Activated CD4-positive, alpha-beta T cell treated with anti-CD3 and anti-CD28 coated beads, Interleukin-2, amount 10 ng/mL, durations not matched to agents 7 days and 5 days (primary cell): ENCODE measurements around the gene MFAP4. TPM values are rescaled to one million over a fixed set of nuclear protein-coding genes. Genes with fewer than 3 reads are reported as not detected.
"Not testable (repeated sequence)": the region's sequence is repeated elsewhere in the genome, so short reads cannot be mapped to it uniquely, and the experiment has no call there.

ENCODE experiments used
- CTCF ChIA-PET: fragments of 350-600 bp; sonication (Branson Sonifier 250); formaldehyde crosslinking; loops from one replicate; lab custom pipeline; 2021; ENCODE audit warnings: antibody characterized with exemption; lab: Charles Lee
- POLR2A ChIA-PET: fragments of 350-600 bp; sonication (Branson Sonifier 250); formaldehyde crosslinking; loops from one replicate; lab custom pipeline; 2021; ENCODE audit warnings: antibody characterized with exemption; lab: Charles Lee
- DNase-seq: peaks from one replicate; pipeline ENCODE4 v3.0.0-alpha.2; 2020
- H3K27ac Mint-ChIP-seq: one replicate; pipeline ENCODE4 v1.8.0; 2021; ENCODE audit warnings: mild to moderate bottlenecking, moderate library complexity, mixed read lengths
- H3K27me3 Mint-ChIP-seq: one replicate; pipeline ENCODE4 v1.8.0; 2021; ENCODE audit warnings: mixed read lengths
- H3K36me3 Mint-ChIP-seq: one replicate; pipeline ENCODE4 v1.8.0; 2021; ENCODE audit warnings: low read depth, mixed read lengths
- H3K4me1 Mint-ChIP-seq: one replicate; pipeline ENCODE4 v1.8.0; 2021; ENCODE audit warnings: mixed read lengths
- H3K4me3 Mint-ChIP-seq: one replicate; pipeline ENCODE4 v1.8.0; 2021; ENCODE audit warnings: mild to moderate bottlenecking, moderate library complexity, mixed read lengths
- H3K9me3 Mint-ChIP-seq: one replicate; pipeline ENCODE4 v1.8.0; 2021; ENCODE audit warnings: mixed read lengths
- total RNA-seq, 2 experiments: library from RNA; stranded (reverse); gene quantifications; one replicate each; pipeline ENCODE4 v1.2.3, GENCODE V29; 2021

MFAP4 gene
- total RNA-seq, 2 experiments from 2014 or later: not detected

DNA sequence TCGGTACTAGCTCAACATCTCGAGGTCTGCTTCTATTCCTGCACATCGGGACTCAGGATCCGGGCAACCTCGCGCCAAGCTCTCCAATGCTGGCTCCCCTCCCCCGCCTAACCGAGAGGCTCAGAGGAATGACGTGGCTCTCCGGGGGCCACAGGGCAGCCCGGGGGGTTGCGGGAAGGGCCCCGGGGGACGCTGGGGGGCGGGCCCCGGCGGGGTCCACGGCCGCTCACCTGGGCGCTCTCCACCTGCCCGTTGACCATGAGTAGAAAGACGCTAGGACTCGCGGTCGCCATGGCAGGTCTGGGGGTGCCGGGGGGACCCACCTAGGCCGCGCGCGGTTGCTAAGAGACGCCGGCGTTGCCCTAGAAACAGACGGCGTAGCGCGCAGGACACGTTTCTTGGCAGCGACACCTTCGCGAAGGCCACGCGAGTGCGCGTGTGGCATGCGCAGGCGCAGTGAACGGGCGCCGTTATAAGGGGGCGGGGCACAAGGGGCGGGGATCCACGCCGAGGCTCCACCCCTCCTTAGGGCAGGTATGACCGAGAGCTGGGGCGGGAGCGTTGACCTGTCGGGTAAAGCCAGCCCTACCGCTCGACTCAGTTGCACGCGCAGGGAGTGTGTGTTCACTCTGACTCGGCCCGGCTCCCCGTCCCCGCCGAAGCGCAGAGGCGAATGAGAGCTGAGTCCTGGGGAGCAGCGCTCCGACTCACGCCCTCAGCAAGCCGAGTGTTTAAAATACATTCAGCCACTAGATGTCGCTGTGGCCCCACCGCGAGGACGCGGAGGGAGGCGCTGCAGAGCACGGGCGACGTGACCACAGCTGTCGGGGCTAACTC is 24.5 kb downstream of the MFAP4 start, which contains the start of gene B9D1:
Gene B9D1 (minus strand): TSS at position 447 of the 837 bp plus-strand sequence. CDS start 154 bp downstream, at position 293.
- H3K27me3 Mint-ChIP-seq: peaks cover 12% of the 10 kb centered on the region
- ChIA-PET CTCF (interaction anchor here (0.5 to 4.5 kb wide), 31 partner anchors 9 to 418 kb away, joined by 3 to 37 read pairs (median 4); partner anchors contain the start of gene MAPK7), POLR2A (interaction anchor here (0.5 to 1.2 kb wide), 3 partner anchors 15 to 285 kb away, joined by 3 read pairs; no protein-coding TSS in a partner anchor)
- H3K36me3 Mint-ChIP-seq: no peaks in the 10 kb centered on the region
- peaks cover 22% of the 10 kb centered on the region for H3K4me1 Mint-ChIP-seq
- no peaks in the 10 kb centered on the region for H3K9me3 Mint-ChIP-seq
- peak; percentile 92 for DNase-seq
- H3K27ac Mint-ChIP-seq: peak within 1 kb of the TSS; percentile 85
- peak within 1 kb of the TSS; percentile 84 for H3K4me3 Mint-ChIP-seq

- Mint-ChIP-seq H3K36me3 (no peaks in the 10 kb centered on the region), H3K27ac (no peak overlapping the region), H3K27me3 (peaks cover 12% of the 10 kb centered on the region), H3K4me1 (peaks cover 18% of the 10 kb centered on the region), H3K9me3 (no peaks in the 10 kb centered on the region), H3K4me3 (peak overlapping the region; percentile 48)
- no peak for DNase-seq
- ChIA-PET CTCF (interaction anchor here (1.2 to 4.5 kb wide), 8 partner anchors 17 to 101 kb away, joined by 3 to 37 read pairs (median 6); partner anchors contain the start of gene MAPK7), POLR2A (no interaction called here)
Measured at GRCh38 chr17:19361944-19362276, 25.1 kb downstream of the MFAP4 start.

DNA sequence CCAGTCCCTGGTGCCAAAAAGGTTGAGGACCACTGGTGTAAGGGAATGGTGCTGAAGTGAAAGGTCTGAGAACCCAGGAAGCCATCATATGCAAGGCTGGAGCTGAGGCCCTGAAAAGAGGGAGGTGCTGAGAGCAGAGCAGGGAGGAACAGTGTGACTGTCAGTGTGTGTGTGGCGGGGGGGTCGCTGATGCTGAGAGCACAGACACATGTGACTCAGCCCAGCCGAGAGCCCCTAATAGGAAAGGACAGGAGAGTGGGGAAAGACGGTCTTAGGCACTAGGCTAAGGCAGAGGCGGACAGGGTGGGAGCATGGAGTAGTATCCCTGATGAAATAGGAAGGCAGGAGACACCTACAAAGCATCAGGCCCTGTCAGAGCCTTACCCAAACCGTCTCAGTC is 25.7 kb downstream of the MFAP4 start:
- ChIA-PET POLR2A (no interaction called here), CTCF (interaction anchor here (0.6 to 1.7 kb wide), 2 partner anchors 25 to 30 kb away, joined by 3 to 4 read pairs; no protein-coding TSS in a partner anchor)
- H3K9me3 Mint-ChIP-seq: no peaks in the 10 kb centered on the region
- no peak overlapping the region for H3K27ac Mint-ChIP-seq
- H3K4me3 Mint-ChIP-seq: peak overlapping the region; percentile 30
- no peak for DNase-seq
- no peaks in the 10 kb centered on the region for H3K36me3 Mint-ChIP-seq
- peaks cover 15% of the 10 kb centered on the region for H3K4me1 Mint-ChIP-seq
- peaks cover 12% of the 10 kb centered on the region for H3K27me3 Mint-ChIP-seq

DNA sequence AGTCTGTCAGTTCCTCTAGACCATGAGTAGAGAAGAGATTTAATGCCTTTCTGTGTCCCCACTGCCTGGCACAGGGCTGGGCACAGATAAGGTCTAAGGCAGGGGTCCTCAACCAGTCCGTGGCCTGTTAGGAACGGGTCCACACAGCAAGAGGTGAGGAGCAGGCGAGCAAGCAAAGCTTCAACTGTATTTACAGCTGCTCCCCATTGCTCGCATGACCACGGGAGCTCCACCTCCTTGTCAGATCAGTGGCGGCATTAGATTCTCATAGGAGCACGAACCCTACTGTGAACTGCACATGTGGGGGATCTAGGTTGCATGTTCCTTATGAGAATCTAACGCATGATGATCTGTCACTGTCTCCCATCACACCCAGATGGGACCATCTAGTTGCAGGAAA is 26.2 kb downstream of the MFAP4 start:
- H3K4me1 Mint-ChIP-seq: peaks cover 15% of the 10 kb centered on the region
- H3K9me3 Mint-ChIP-seq: no peaks in the 10 kb centered on the region
- peaks cover 12% of the 10 kb centered on the region for H3K27me3 Mint-ChIP-seq
- H3K36me3 Mint-ChIP-seq: no peaks in the 10 kb centered on the region
- no peak for DNase-seq
- no peak overlapping the region for H3K27ac Mint-ChIP-seq
- CTCF ChIA-PET: interaction anchor here (0.6 kb wide), 1 partner anchor 29 kb away, joined by 3 read pairs; no protein-coding TSS in a partner anchor
- no peak overlapping the region for H3K4me3 Mint-ChIP-seq
- POLR2A ChIA-PET: no interaction called here

DNA sequence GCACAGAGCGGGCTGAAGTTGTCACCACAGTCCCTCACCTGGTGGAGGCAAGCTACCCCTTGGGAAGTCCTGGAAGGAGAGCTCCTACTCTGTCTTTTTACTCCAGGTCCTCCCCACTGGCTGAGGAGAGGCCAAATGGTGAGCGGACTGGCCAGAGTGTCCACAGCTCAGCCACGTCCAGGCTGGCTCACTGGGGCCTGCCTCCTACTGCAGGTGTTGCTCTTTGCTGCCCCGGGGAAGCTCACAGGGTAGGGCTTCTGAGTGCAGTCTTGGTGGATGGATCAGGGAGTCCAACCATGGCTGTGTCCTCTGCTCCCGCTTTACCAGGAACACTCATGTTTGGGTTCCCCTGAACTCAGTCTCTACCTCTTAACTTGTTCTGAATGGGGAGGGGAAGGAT is 27.1 kb downstream of the MFAP4 start:
- Mint-ChIP-seq H3K4me3 (no peak overlapping the region), H3K9me3 (no peaks in the 10 kb centered on the region), H3K27me3 (peaks cover 14% of the 10 kb centered on the region), H3K4me1 (peaks cover 15% of the 10 kb centered on the region), H3K27ac (no peak overlapping the region), H3K36me3 (no peaks in the 10 kb centered on the region)
- no peak for DNase-seq
- ChIA-PET POLR2A (no interaction called here), CTCF (interaction anchor here (0.7 kb wide), 1 partner anchor 10 kb away, joined by 3 read pairs; no protein-coding TSS in a partner anchor)

DNA sequence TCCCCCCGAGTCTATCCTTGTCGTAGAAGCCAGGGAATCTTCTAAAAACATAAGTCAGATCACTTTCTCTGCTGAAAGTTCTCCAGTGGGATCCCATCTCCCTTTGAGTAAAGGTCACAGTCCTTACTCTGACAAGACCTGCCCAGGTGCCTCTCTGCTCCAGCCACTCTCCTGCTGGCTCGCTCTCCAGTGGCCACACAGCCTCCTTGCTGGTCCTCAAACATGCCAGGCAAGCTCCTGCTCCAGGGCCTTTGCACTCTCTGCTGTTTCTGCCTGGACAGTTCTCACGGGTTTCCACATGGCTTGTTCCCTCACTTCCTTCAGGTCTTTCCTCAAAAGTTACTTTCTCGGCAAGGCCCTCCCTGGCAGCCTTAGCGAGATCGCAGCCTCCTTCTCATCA is 27.8 kb downstream of the MFAP4 start:
- H3K4me1 Mint-ChIP-seq: peaks cover 15% of the 10 kb centered on the region
- no peaks in the 10 kb centered on the region for H3K9me3 Mint-ChIP-seq
- no peaks in the 10 kb centered on the region for H3K36me3 Mint-ChIP-seq
- DNase-seq: no peak
- no peak overlapping the region for H3K4me3 Mint-ChIP-seq
- CTCF ChIA-PET: no interaction called here
- POLR2A ChIA-PET: no interaction called here
- H3K27ac Mint-ChIP-seq: no peak overlapping the region
- peaks cover 17% of the 10 kb centered on the region for H3K27me3 Mint-ChIP-seq

- Mint-ChIP-seq H3K4me1 (peaks cover 5% of the 10 kb centered on the region), H3K27ac (no peak overlapping the region), H3K4me3 (no peak overlapping the region), H3K27me3 (peaks cover 15% of the 10 kb centered on the region), H3K36me3 (no peaks in the 10 kb centered on the region), H3K9me3 (no peaks in the 10 kb centered on the region)
- CTCF ChIA-PET: no interaction called here
- POLR2A ChIA-PET: no interaction called here
- no peak for DNase-seq
Measured at GRCh38 chr17:19357761-19358160, 29.2 kb downstream of the MFAP4 start.

GRCh38 chr17:19357351-19357750 is 29.6 kb downstream of the MFAP4 start:
- Mint-ChIP-seq H3K27ac (no peak overlapping the region), H3K4me3 (no peak overlapping the region), H3K36me3 (no peaks in the 10 kb centered on the region), H3K4me1 (peaks cover 5% of the 10 kb centered on the region), H3K27me3 (peaks cover 15% of the 10 kb centered on the region), H3K9me3 (no peaks in the 10 kb centered on the region)
- POLR2A ChIA-PET: no interaction called here
- CTCF ChIA-PET: no interaction called here
- no peak for DNase-seq

GRCh38 chr17:19354748-19355147 is 32.2 kb downstream of the MFAP4 start:
- H3K4me3 Mint-ChIP-seq: no peak overlapping the region
- no peaks in the 10 kb centered on the region for H3K36me3 Mint-ChIP-seq
- H3K27ac Mint-ChIP-seq: no peak overlapping the region
- no peaks in the 10 kb centered on the region for H3K4me1 Mint-ChIP-seq
- CTCF ChIA-PET: interaction anchor here (0.7 to 1.1 kb wide), 2 partner anchors 15 to 16 kb away, joined by 3 read pairs; no protein-coding TSS in a partner anchor
- POLR2A ChIA-PET: no interaction called here
- H3K9me3 Mint-ChIP-seq: no peaks in the 10 kb centered on the region
- peaks cover 16% of the 10 kb centered on the region for H3K27me3 Mint-ChIP-seq
- DNase-seq: no peak

DNA sequence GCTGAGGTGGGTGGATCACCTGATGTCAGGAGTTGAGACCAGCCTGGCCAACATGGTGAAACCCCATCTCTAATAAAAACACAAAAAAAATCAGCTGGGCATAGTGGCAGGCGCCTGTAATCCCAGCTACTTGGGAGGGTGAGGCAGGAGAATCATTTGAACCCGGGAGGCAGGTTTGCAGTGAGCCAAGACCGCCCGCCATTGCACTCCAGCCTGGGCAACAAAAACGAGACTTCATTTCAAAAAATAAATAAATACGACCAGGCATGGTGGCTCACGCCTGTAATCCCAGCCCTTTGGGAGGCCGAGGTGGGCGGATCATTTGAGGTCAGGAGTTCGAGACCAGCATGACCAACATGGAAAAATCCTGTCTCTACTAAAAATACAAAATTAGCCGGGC is 33.6 kb downstream of the MFAP4 start:
- DNase-seq, H3K27ac Mint-ChIP-seq, POLR2A ChIA-PET, H3K9me3 Mint-ChIP-seq, H3K36me3 Mint-ChIP-seq, H3K4me3 Mint-ChIP-seq, H3K4me1 Mint-ChIP-seq: not testable (repeated sequence)
- CTCF ChIA-PET: interaction anchor here (1.2 kb wide), 1 partner anchor 9 kb away, joined by 8 read pairs; the partner anchor contains the start of gene B9D1
- peaks cover 17% of the 10 kb centered on the region for H3K27me3 Mint-ChIP-seq

GRCh38 chr17:19348806-19349205 is 38.2 kb downstream of the MFAP4 start:
- Mint-ChIP-seq H3K4me3 (no peak overlapping the region), H3K27me3 (peaks cover 9% of the 10 kb centered on the region), H3K9me3 (no peaks in the 10 kb centered on the region), H3K36me3 (no peaks in the 10 kb centered on the region), H3K27ac (no peak overlapping the region), H3K4me1 (no peaks in the 10 kb centered on the region)
- no peak for DNase-seq
- ChIA-PET POLR2A (no interaction called here), CTCF (no interaction called here)

DNA sequence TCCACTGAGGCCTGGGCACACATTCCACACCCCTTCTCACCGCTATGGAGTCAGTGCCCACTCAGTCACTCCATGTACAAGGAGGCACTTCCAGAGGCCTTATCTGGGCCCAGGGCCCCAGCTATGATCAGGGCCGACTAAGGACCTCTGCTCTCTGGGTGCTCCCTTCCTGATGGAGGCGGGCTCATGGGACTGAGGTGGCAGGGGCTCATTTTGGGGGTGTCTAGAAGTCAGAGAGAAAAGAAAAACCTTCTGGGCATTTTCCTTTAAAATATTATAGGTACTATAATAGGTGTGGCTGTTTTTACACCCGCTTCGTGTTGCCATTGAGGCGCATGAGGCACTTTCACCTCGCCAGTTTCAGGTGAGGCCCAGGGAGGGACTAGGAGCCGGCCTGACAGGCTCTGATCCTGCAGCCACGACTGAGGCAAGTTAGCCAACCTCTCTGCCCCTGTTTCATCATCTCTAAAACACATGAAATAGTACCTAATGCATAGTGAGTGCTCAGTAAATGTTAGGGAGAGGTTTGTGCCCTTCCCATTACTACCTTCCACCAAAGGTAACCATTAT is 38.8 kb downstream of the MFAP4 start:
- Mint-ChIP-seq H3K9me3 (no peaks in the 10 kb centered on the region), H3K4me3 (no peak overlapping the region), H3K27ac (no peak overlapping the region), H3K27me3 (peaks cover 9% of the 10 kb centered on the region), H3K36me3 (no peaks in the 10 kb centered on the region), H3K4me1 (no peaks in the 10 kb centered on the region)
- CTCF ChIA-PET: no interaction called here
- POLR2A ChIA-PET: no interaction called here
- DNase-seq: no peak
